Cardiac muscle cell (in vitro differentiated cells and primary cell): ENCODE data around the gene COL4A2. TPM values are rescaled to one million over a fixed set of nuclear protein-coding genes. Genes with fewer than 3 reads are reported as not detected.
A peak's percentile ranks its signal among the peaks of the same experiment; 100 is the strongest.

ENCODE experiments used
- DNase-seq, 2 donors: peaks; one replicate each; pipeline versions ENCODE4 v3.0.0 to v3.0.0-alpha.2; 2010 to 2017; ENCODE audit warnings: low read depth in 1 of 2, low spot score in 1 of 2
- H3K27ac ChIP-seq: fragments of 200-600 bp; sonication (generic); 2 replicates; pipeline ENCODE4 v1.5.1; 2016
- H3K27me3 ChIP-seq: fragments of 200-600 bp; sonication (generic); 2 replicates; pipeline ENCODE4 v1.6.0; 2016; ENCODE audit warnings: control low read depth
- H3K36me3 ChIP-seq: fragments of 200-600 bp; sonication (generic); 2 replicates; pipeline ENCODE4 v1.5.1; 2016; ENCODE audit warnings: control low read depth
- H3K4me1 ChIP-seq: fragments of 200-600 bp; sonication (generic); 2 replicates; pipeline ENCODE4 v1.8.1; 2017; ENCODE audit warnings: low read depth, mild to moderate bottlenecking, mixed run types
- H3K4me3 ChIP-seq: fragments of 200-600 bp; sonication (generic); 2 replicates; pipeline ENCODE4 v1.5.1; 2016; ENCODE audit warnings: mild to moderate bottlenecking
- H3K9me3 ChIP-seq: fragments of 200-600 bp; sonication (generic); 2 replicates; pipeline ENCODE4 v1.5.1; 2017; ENCODE audit warnings: low read depth, mild to moderate bottlenecking, control low read depth
- polyA plus RNA-seq: library from polyadenylated mRNA; unstranded; fragments of >200 nt; fragmentation: Nextera tagmentation; extraction: Ambion mirVana; gene quantifications from 2 replicates; pipeline ENCODE4 v1.2.1, GENCODE V29; 2016
- total RNA-seq: library from RNA; depleted of rRNA; stranded (reverse); fragments of >200 nt; gene quantifications from 2 replicates; pipeline ENCODE4 v1.2.3, GENCODE V29; 2016
- TF ChIP-seq, protein P1 (sequence below): IDR thresholded peaks from 2 replicates; pipeline ENCODE4 v1.5.1; 2012; ENCODE audit warnings: low read depth, mild to moderate bottlenecking, low read length

COL4A2 gene
- total and polyA plus RNA-seq, 2 experiments from 2014 or later: 184 to 516 TPM

DNA sequence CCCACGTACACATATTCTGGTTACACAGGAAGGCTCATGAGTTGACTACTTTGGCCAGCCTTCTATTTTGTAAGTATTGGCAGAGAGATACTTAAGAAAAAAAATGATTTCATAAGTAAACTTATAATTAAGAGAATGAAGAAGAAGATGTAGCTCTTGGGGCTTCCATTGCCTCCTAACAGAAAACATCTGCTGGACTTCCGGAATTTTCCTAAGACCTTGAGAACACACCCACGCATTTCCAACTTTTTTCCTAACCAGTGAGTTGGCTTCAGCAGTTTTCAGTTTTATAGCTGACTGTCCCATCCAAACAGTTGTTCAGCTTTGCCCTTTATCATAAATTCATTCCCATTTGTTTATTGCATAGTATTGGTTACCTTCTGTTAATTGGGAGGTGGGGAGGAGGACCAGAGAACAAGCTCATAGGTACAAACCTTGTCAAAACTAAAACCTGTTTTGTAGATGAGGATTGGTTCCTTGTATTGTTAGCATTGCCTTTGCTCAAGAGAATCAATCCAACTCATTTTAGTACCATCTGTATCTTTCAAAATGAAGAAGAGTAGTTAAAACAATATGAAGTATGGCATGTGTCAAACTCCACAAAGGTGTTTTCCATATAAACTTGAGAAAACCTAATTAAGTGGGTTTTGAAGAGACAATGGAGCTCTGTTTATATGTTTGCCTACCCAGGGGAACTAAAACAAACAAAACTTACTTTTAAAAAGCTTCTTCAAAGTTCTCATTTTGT is 93.9 kb downstream of the COL4A2 start:
- H3K4me1 ChIP-seq: peaks cover 16% of the 10 kb centered on the region
- no peaks in the 10 kb centered on the region for H3K27me3 ChIP-seq
- H3K27ac ChIP-seq: no peak overlapping the region

DNA sequence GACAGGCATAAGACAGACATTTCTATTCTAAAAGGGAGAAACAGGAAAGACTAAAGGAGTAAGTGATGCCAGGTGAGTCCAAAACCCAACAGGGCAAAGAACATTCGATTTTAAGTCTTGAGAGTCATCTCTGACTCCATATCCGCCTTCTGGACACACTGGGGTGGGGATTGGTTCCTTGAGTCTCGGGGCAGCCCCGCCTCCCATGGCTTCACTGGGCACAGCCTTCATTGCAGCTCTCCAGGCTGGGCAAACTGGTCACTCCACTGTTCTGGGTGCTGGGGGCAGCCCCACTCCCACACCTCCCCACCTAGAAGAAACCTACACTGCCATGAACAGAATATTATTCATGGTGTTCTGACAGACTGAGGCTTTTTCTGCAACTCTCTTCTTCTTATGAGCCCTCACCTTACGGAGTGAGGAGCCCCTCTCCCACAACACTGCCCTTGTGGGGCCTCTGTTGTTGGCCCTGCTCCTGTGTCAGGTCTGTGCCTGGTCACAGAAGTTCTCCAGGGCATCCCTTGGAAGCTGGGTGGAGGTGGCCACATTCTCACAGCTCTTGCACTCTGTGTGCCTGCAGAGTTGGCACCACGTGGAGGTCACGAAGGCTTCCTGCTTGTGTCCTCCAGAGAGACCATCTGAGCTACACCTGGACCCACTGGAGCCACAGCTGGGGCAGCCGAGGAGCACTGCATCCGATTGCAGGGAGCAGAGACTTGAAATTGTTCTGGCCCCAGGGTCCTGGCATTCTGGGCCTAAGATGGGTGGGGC is 95.4 kb downstream of the COL4A2 start:
- peaks cover 19% of the 10 kb centered on the region for H3K4me1 ChIP-seq
- no peaks in the 10 kb centered on the region for H3K36me3 ChIP-seq
- no peak overlapping the region for H3K4me3 ChIP-seq
- H3K27me3 ChIP-seq: no peaks in the 10 kb centered on the region
- no peaks in the 10 kb centered on the region for H3K9me3 ChIP-seq
- TF ChIP-seq, protein P1, sequence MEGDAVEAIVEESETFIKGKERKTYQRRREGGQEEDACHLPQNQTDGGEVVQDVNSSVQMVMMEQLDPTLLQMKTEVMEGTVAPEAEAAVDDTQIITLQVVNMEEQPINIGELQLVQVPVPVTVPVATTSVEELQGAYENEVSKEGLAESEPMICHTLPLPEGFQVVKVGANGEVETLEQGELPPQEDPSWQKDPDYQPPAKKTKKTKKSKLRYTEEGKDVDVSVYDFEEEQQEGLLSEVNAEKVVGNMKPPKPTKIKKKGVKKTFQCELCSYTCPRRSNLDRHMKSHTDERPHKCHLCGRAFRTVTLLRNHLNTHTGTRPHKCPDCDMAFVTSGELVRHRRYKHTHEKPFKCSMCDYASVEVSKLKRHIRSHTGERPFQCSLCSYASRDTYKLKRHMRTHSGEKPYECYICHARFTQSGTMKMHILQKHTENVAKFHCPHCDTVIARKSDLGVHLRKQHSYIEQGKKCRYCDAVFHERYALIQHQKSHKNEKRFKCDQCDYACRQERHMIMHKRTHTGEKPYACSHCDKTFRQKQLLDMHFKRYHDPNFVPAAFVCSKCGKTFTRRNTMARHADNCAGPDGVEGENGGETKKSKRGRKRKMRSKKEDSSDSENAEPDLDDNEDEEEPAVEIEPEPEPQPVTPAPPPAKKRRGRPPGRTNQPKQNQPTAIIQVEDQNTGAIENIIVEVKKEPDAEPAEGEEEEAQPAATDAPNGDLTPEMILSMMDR: no peak
- no peak for DNase-seq
- no peak overlapping the region for H3K27ac ChIP-seq

More for the DNA sequence above, 93.9 kb downstream of the COL4A2 start:
- Histone ChIP-seq H3K36me3 (no peaks in the 10 kb centered on the region), H3K4me3 (no peak overlapping the region), H3K9me3 (no peaks in the 10 kb centered on the region)
- DNase-seq: peak in 1 of 2 donors; percentile 90
- TF ChIP-seq, protein P1: no peak

DNA sequence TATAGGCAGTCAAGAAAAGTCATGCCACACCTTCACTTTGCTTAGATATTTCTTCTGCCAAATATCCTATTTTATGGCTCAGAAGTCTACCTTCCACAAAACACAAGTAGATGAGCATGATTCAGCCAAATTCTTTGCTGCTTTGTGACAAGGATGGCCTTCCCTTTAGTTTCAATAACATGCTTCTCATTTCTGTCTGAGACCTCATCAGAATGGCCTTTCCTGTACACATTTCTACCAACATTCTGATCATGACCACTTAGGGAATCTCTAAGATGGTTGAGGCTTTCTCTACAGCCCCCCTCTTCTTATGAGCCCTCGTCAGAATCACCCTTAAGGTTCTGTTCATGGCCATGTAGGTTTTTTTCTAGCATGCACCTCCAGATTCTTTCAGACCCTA is 96.2 kb downstream of the COL4A2 start:
- H3K36me3 ChIP-seq: no peaks in the 10 kb centered on the region
- no peak overlapping the region for H3K27ac ChIP-seq
- H3K4me1 ChIP-seq: peaks cover 19% of the 10 kb centered on the region
- no peaks in the 10 kb centered on the region for H3K27me3 ChIP-seq
- no peaks in the 10 kb centered on the region for H3K9me3 ChIP-seq
- no peak for DNase-seq
- TF ChIP-seq, protein P1: no peak
- H3K4me3 ChIP-seq: no peak overlapping the region

DNA sequence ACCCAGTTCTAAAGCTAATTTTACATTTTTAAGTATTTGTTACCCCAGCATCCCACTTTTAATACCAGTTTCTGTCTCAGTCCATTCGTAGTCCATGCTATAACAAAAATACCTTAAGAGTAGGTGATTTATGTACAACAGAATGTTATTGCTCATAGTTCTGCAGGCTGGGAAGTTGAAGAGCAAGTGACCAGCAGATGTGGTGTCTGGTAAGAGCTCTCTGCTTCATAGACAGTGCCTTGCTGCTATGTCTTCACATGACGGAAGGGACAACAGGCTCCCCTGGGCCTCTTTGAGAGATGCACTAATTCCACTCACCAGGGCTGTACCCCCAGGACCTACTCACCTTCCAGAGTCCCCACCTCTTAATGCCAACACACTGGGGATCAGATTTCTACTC is 96.6 kb downstream of the COL4A2 start:
- peaks cover 15% of the 10 kb centered on the region for H3K4me1 ChIP-seq

DNA sequence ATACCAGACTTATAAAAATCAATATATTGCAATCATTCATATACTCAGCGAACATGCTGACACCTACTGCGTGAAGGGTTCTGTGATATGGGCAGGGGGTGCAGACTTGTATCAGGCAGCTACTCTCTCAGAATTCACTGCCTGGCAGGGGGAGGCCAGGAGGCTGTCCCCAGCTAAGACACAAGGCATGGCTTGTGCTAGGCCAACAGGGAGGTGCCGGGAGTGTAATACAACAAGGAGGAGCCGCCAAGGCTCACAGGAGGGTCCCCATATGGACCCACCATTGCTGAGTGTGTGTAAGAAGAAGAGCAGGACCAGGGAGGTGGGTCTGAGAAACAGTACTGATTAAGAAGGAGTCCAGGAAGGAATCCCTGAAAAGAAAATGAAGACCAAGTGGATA is 97.2 kb downstream of the COL4A2 start:
- TF ChIP-seq, protein P1: no peak
- Histone ChIP-seq H3K36me3 (no peaks in the 10 kb centered on the region), H3K4me3 (no peak overlapping the region), H3K27ac (no peak overlapping the region), H3K27me3 (no peaks in the 10 kb centered on the region), H3K9me3 (no peaks in the 10 kb centered on the region), H3K4me1 (peaks cover 9% of the 10 kb centered on the region)
- no peak for DNase-seq

More for the DNA sequence above, 96.6 kb downstream of the COL4A2 start:
- TF ChIP-seq, protein P1: no peak
- no peak for DNase-seq
- Histone ChIP-seq H3K27ac (no peak overlapping the region), H3K36me3 (no peaks in the 10 kb centered on the region), H3K4me3 (no peak overlapping the region), H3K27me3 (no peaks in the 10 kb centered on the region), H3K9me3 (no peaks in the 10 kb centered on the region)
